ENCODE results near the gene SH3BP5L.

Gene SH3BP5L

GRCh38 chr1:248822148-248823032, 3.3 kb downstream of the SH3BP5L start:
- H3K27me3 ChIP-seq (ENCODE audit: insufficient read depth, low read length) = no peaks in the 10 kb centered on the region
- peaks cover 6% of the 10 kb centered on the region; the same call in 1 of the 2 replicates for H3K4me1 ChIP-seq (ENCODE audit: insufficient read depth, low read length)
- no peak overlapping the region for H3K27ac ChIP-seq (ENCODE audit: low read length)
- H3K4me3 ChIP-seq (ENCODE audit: low read length) = no peak overlapping the region
- peaks cover 43% of the 10 kb centered on the region for H3K36me3 ChIP-seq (ENCODE audit: insufficient read depth, low read depth, low read length)
- no peaks in the 10 kb centered on the region for H3K9me3 ChIP-seq (ENCODE audit: insufficient read depth, low read depth, low read length)
- H3K9ac ChIP-seq (ENCODE audit: low read depth, low read length) = no peak overlapping the region

- H3K4me1 ChIP-seq (ENCODE audit: insufficient read depth, low read length) = peaks cover 6% of the 10 kb centered on the region; the same call in 1 of the 2 replicates
- H3K36me3 ChIP-seq (ENCODE audit: insufficient read depth, low read depth, low read length) = peaks cover 47% of the 10 kb centered on the region
- H3K27me3 ChIP-seq (ENCODE audit: insufficient read depth, low read length) = no peaks in the 10 kb centered on the region
- H3K27ac ChIP-seq (ENCODE audit: low read length) = no peak overlapping the region
- no peak overlapping the region for H3K4me3 ChIP-seq (ENCODE audit: low read length)
- H3K9ac ChIP-seq (ENCODE audit: low read depth, low read length) = no peak overlapping the region
- H3K9me3 ChIP-seq (ENCODE audit: insufficient read depth, low read depth, low read length) = no peaks in the 10 kb centered on the region
Measured at GRCh38 chr1:248821641-248822040, 4.1 kb downstream of the SH3BP5L start.

GRCh38 chr1:248821101-248821500, 4.6 kb downstream of the SH3BP5L start:
- H3K9me3 ChIP-seq (ENCODE audit: insufficient read depth, low read depth, low read length) = no peaks in the 10 kb centered on the region
- peaks cover 53% of the 10 kb centered on the region for H3K36me3 ChIP-seq (ENCODE audit: insufficient read depth, low read depth, low read length)
- H3K4me1 ChIP-seq (ENCODE audit: insufficient read depth, low read length) = peaks cover 6% of the 10 kb centered on the region; the same call in 1 of the 2 replicates
- H3K27ac ChIP-seq (ENCODE audit: low read length) = no peak overlapping the region
- no peak overlapping the region for H3K4me3 ChIP-seq (ENCODE audit: low read length)
- no peaks in the 10 kb centered on the region for H3K27me3 ChIP-seq (ENCODE audit: insufficient read depth, low read length)
- no peak overlapping the region for H3K9ac ChIP-seq (ENCODE audit: low read depth, low read length)

- Histone ChIP-seq H3K36me3 (ENCODE audit: insufficient read depth, low read depth, low read length) (peaks cover 63% of the 10 kb centered on the region), H3K4me1 (ENCODE audit: insufficient read depth, low read length) (peaks cover 10% of the 10 kb centered on the region), H3K27me3 (ENCODE audit: insufficient read depth, low read length) (no peaks in the 10 kb centered on the region), H3K9me3 (ENCODE audit: insufficient read depth, low read depth, low read length) (no peaks in the 10 kb centered on the region), H3K4me3 (ENCODE audit: low read length) (no peak overlapping the region), H3K9ac (ENCODE audit: low read depth, low read length) (no peak overlapping the region), H3K27ac (ENCODE audit: low read length) (no peak overlapping the region)
Measured at GRCh38 chr1:248820041-248820585, 5.6 kb downstream of the SH3BP5L start.

- H3K4me3 ChIP-seq (ENCODE audit: low read length) = no peak overlapping the region
- H3K4me1 ChIP-seq (ENCODE audit: insufficient read depth, low read length) = peaks cover 10% of the 10 kb centered on the region
- no peaks in the 10 kb centered on the region for H3K9me3 ChIP-seq (ENCODE audit: insufficient read depth, low read depth, low read length)
- H3K27me3 ChIP-seq (ENCODE audit: insufficient read depth, low read length) = no peaks in the 10 kb centered on the region
- peaks cover 69% of the 10 kb centered on the region for H3K36me3 ChIP-seq (ENCODE audit: insufficient read depth, low read depth, low read length)
- no peak overlapping the region for H3K27ac ChIP-seq (ENCODE audit: low read length)
- H3K9ac ChIP-seq (ENCODE audit: low read depth, low read length) = no peak overlapping the region; the same call in 1 of the 2 replicates
Measured at GRCh38 chr1:248818505-248819374, 7.0 kb downstream of the SH3BP5L start.

GRCh38 chr1:248817065-248817464, 8.7 kb downstream of the SH3BP5L start:
- no peak overlapping the region for H3K4me3 ChIP-seq (ENCODE audit: low read length)
- H3K27ac ChIP-seq (ENCODE audit: low read length) = no peak overlapping the region
- no peaks in the 10 kb centered on the region for H3K9me3 ChIP-seq (ENCODE audit: insufficient read depth, low read depth, low read length)
- peaks cover 64% of the 10 kb centered on the region for H3K36me3 ChIP-seq (ENCODE audit: insufficient read depth, low read depth, low read length)
- H3K4me1 ChIP-seq (ENCODE audit: insufficient read depth, low read length) = peaks cover 10% of the 10 kb centered on the region
- no peaks in the 10 kb centered on the region for H3K27me3 ChIP-seq (ENCODE audit: insufficient read depth, low read length)
- H3K9ac ChIP-seq (ENCODE audit: low read depth, low read length) = no peak overlapping the region

GRCh38 chr1:248816042-248816851, 9.5 kb downstream of the SH3BP5L start:
- H3K36me3 ChIP-seq (ENCODE audit: insufficient read depth, low read depth, low read length) = peaks cover 62% of the 10 kb centered on the region
- no peak overlapping the region for H3K9ac ChIP-seq (ENCODE audit: low read depth, low read length)
- no peaks in the 10 kb centered on the region for H3K27me3 ChIP-seq (ENCODE audit: insufficient read depth, low read length)
- H3K4me3 ChIP-seq (ENCODE audit: low read length) = no peak overlapping the region
- no peaks in the 10 kb centered on the region for H3K9me3 ChIP-seq (ENCODE audit: insufficient read depth, low read depth, low read length)
- no peak overlapping the region for H3K27ac ChIP-seq (ENCODE audit: low read length)
- peaks cover 10% of the 10 kb centered on the region for H3K4me1 ChIP-seq (ENCODE audit: insufficient read depth, low read length)

- Histone ChIP-seq H3K36me3 (ENCODE audit: insufficient read depth, low read depth, low read length) (peaks cover 59% of the 10 kb centered on the region), H3K27me3 (ENCODE audit: insufficient read depth, low read length) (no peaks in the 10 kb centered on the region), H3K27ac (ENCODE audit: low read length) (no peak overlapping the region), H3K9me3 (ENCODE audit: insufficient read depth, low read depth, low read length) (no peaks in the 10 kb centered on the region), H3K9ac (ENCODE audit: low read depth, low read length) (no peak overlapping the region; the same call in 1 of the 2 replicates), H3K4me1 (ENCODE audit: insufficient read depth, low read length) (peaks cover 10% of the 10 kb centered on the region), H3K4me3 (ENCODE audit: low read length) (no peak overlapping the region)
Measured at GRCh38 chr1:248815407-248816034, 10.2 kb downstream of the SH3BP5L start.

- Histone ChIP-seq H3K27me3 (ENCODE audit: insufficient read depth, low read length) (no peaks in the 10 kb centered on the region), H3K36me3 (ENCODE audit: insufficient read depth, low read depth, low read length) (peaks cover 52% of the 10 kb centered on the region), H3K27ac (ENCODE audit: low read length) (no peak overlapping the region), H3K9me3 (ENCODE audit: insufficient read depth, low read depth, low read length) (no peaks in the 10 kb centered on the region), H3K4me3 (ENCODE audit: low read length) (no peak overlapping the region), H3K9ac (ENCODE audit: low read depth, low read length) (no peak overlapping the region), H3K4me1 (ENCODE audit: insufficient read depth, low read length) (peaks cover 4% of the 10 kb centered on the region; the same call in 1 of the 2 replicates)
Measured at GRCh38 chr1:248814351-248814750, 11.4 kb downstream of the SH3BP5L start.

GRCh38 chr1:248813546-248813945, 12.2 kb downstream of the SH3BP5L start:
- no peak overlapping the region for H3K27ac ChIP-seq (ENCODE audit: low read length)
- H3K9me3 ChIP-seq (ENCODE audit: insufficient read depth, low read depth, low read length) = no peaks in the 10 kb centered on the region
- H3K27me3 ChIP-seq (ENCODE audit: insufficient read depth, low read length) = no peaks in the 10 kb centered on the region
- peaks cover 52% of the 10 kb centered on the region for H3K36me3 ChIP-seq (ENCODE audit: insufficient read depth, low read depth, low read length)
- H3K4me1 ChIP-seq (ENCODE audit: insufficient read depth, low read length) = peaks cover 4% of the 10 kb centered on the region; the same call in 1 of the 2 replicates
- no peak overlapping the region for H3K4me3 ChIP-seq (ENCODE audit: low read length)
- no peak overlapping the region for H3K9ac ChIP-seq (ENCODE audit: low read depth, low read length)
